Liver (tissue), 9 donors: Measurements from ENCODE around the gene ATP2B2. TPM values are rescaled to one million over a fixed set of nuclear protein-coding genes. Genes with fewer than 3 reads are reported as not detected.
"Not testable (repeated sequence)": the region's sequence is repeated elsewhere in the genome, so short reads cannot be mapped to it uniquely, and the experiment has no call there.

Source experiments
- DNase-seq: peaks from one replicate; pipeline ENCODE4 v3.0.0-alpha.2; 2017; ENCODE audit warnings: low spot score
- H3K27ac ChIP-seq, 2 donors: one replicate each; pipeline ENCODE4 v1.7.0; 2013; ENCODE audit warnings: inconsistent platforms in 2 of 2, low read length in 2 of 2, control low read depth in 1 of 2, low read depth in 1 of 2, mild to moderate bottlenecking in 1 of 2
- H3K27me3 ChIP-seq, 4 donors: one replicate each; pipeline versions ENCODE4 v1.6.1 to v1.7.0; 2013; ENCODE audit warnings: low read length in 3 of 4, inconsistent platforms in 1 of 4, mild to moderate bottlenecking in 1 of 4, moderate library complexity in 1 of 4; ENCODE audit not compliant: control insufficient read depth in 4 of 4, insufficient read depth in 4 of 4
- H3K36me3 ChIP-seq, 4 donors: one replicate each; pipeline versions ENCODE4 v1.6.1 to v1.7.0; 2013; ENCODE audit warnings: low read length in 3 of 4, mild to moderate bottlenecking in 3 of 4, low read depth in 1 of 4, moderate library complexity in 1 of 4; ENCODE audit not compliant: control insufficient read depth in 4 of 4, insufficient read depth in 3 of 4
- H3K4me1 ChIP-seq, 4 donors: one replicate each; pipeline versions ENCODE4 v1.6.1 to v1.7.0; 2013; ENCODE audit warnings: low read length in 3 of 4, mild to moderate bottlenecking in 3 of 4, moderate library complexity in 1 of 4; ENCODE audit not compliant: control insufficient read depth in 4 of 4, insufficient read depth in 4 of 4
- H3K4me3 ChIP-seq, 3 donors: one replicate each; pipeline versions ENCODE4 v1.6.1 to v1.7.0; 2013; ENCODE audit warnings: low read length in 3 of 3, control low read depth in 1 of 3, low read depth in 1 of 3, mild to moderate bottlenecking in 1 of 3
- H3K9ac ChIP-seq, 2 donors: one replicate each; pipeline ENCODE4 v1.7.0; 2013; ENCODE audit warnings: low read length in 2 of 2, mild to moderate bottlenecking in 2 of 2, moderate library complexity in 2 of 2, control low read depth in 1 of 2, low read depth in 1 of 2
- H3K9me3 ChIP-seq, 4 donors: one replicate each; pipeline versions ENCODE4 v1.6.1 to v1.7.0; 2013; ENCODE audit warnings: low read length in 3 of 4; ENCODE audit not compliant: control insufficient read depth in 4 of 4
- CTCF ChIP-seq: fragments of 150-350 bp; IDR thresholded peaks from 2 replicates; pipeline ENCODE4 v1.5.1; 2017; ENCODE audit warnings: improper control_type of control experiment, low read depth, low read length; ENCODE audit not compliant: missing input control
- FOXA1 ChIP-seq: IDR thresholded peaks from 2 replicates; pipeline ENCODE4 v1.6.1; 2016; ENCODE audit warnings: antibody characterized with exemption
- FOXA2 ChIP-seq: IDR thresholded peaks from 2 replicates; pipeline ENCODE4 v1.6.1; 2016; ENCODE audit warnings: antibody characterized with exemption
- GABPA ChIP-seq, 2 donors: IDR thresholded peaks in 1 of 2; conservative IDR thresholded peaks in 1 of 2; 2 replicates each; pipeline ENCODE4 v1.6.1; 2016; ENCODE audit warnings: antibody characterized with exemption in 2 of 2, mild to moderate bottlenecking in 1 of 2, moderate library complexity in 1 of 2
- HNF4A ChIP-seq, 2 donors: conservative IDR thresholded peaks; 2 replicates each; pipeline ENCODE4 v1.6.1; 2016; ENCODE audit warnings: antibody characterized with exemption in 2 of 2, mild to moderate bottlenecking in 2 of 2
- HNF4G ChIP-seq: IDR thresholded peaks from 2 replicates; pipeline ENCODE4 v1.6.1; 2016; ENCODE audit warnings: antibody characterized with exemption
- JUND ChIP-seq, 2 donors: IDR thresholded peaks; 2 replicates each; pipeline ENCODE4 v1.6.1; 2016; ENCODE audit warnings: antibody characterized with exemption in 2 of 2
- MAX ChIP-seq: IDR thresholded peaks from 2 replicates; pipeline ENCODE4 v1.6.1; 2016; ENCODE audit warnings: antibody characterized with exemption
- NR2F2 ChIP-seq: IDR thresholded peaks from 2 replicates; pipeline ENCODE4 v1.6.1; 2016; ENCODE audit warnings: antibody characterized with exemption
- RAD21 ChIP-seq, 2 donors: IDR thresholded peaks; 2 replicates each; pipeline ENCODE4 v1.6.1; 2016; ENCODE audit warnings: antibody characterized with exemption in 2 of 2, mild to moderate bottlenecking in 2 of 2
- REST ChIP-seq: IDR thresholded peaks from 2 replicates; pipeline ENCODE4 v1.6.1; 2016; ENCODE audit warnings: antibody characterized with exemption, mild to moderate bottlenecking
- RXRA ChIP-seq, 2 donors: IDR thresholded peaks; 2 replicates each; pipeline ENCODE4 v1.6.1; 2017 to 2018; ENCODE audit warnings: antibody characterized with exemption in 2 of 2, mild to moderate bottlenecking in 1 of 2
- SP1 ChIP-seq: IDR thresholded peaks from 2 replicates; pipeline ENCODE4 v1.6.1; 2018; ENCODE audit warnings: antibody characterized with exemption, mild to moderate bottlenecking
- TAF1 ChIP-seq: conservative IDR thresholded peaks from 2 replicates; pipeline ENCODE4 v1.6.1; 2016; ENCODE audit warnings: antibody characterized with exemption, mild to moderate bottlenecking
- YY1 ChIP-seq: IDR thresholded peaks from 2 replicates; pipeline ENCODE4 v1.6.1; 2016; ENCODE audit warnings: antibody characterized with exemption, mild to moderate bottlenecking
- ZBTB33 ChIP-seq: IDR thresholded peaks from 2 replicates; pipeline ENCODE4 v1.6.1; 2016; ENCODE audit warnings: antibody characterized with exemption
- WGBS: extraction: QIAGEN DNeasy Blood & Tissue Kit; methylation state at CpG from one replicate; pipeline ENCODE4 v1.1.7; 2013; 5-methylcytosine and 5-hydroxymethylcytosine counted together
- polyA plus RNA-seq, 2 donors: library from polyadenylated mRNA; stranded (reverse) in 1 of 2; unstranded in 1 of 2; fragments of 200-250 nt in 1 of 2; fragments of >200 nt in 1 of 2; fragmentation: Nextera tagmentation in 1 of 2; extraction: Ambion mirVana in 1 of 2; gene quantifications; one replicate each; pipeline versions ENCODE4 v1.2.1 to v1.2.3, GENCODE V29; 2013 to 2015
- total RNA-seq, 2 donors: library from RNA; depleted of rRNA; stranded (reverse); fragments of >200 nt; gene quantifications; one replicate each; pipeline ENCODE4 v1.2.3, GENCODE V29; 2014
- donor health status: healthy.
- donor health status: healthy.
- donor health status: healthy.
- donor health status: healthy.
- donor health status: healthy.

The ATP2B2 gene
- total and polyA plus RNA-seq, 4 donors = 10.4 to 27.8 (median 20.7) TPM

- Histone ChIP-seq H3K4me1 (no peaks in the 10 kb centered on the region), H3K27me3 (no peaks in the 10 kb centered on the region), H3K9me3 (peaks cover 0 to 4% (median under 1%) of the 10 kb centered on the region in 4 donors), H3K4me3 (no peak overlapping the region), H3K36me3 (no peaks in the 10 kb centered on the region), H3K27ac (no peak overlapping the region), H3K9ac (no peak overlapping the region)
- no peak for DNase-seq
- TF ChIP-seq REST = no peak
- TF ChIP-seq RXRA (IDR thresholded peaks at IDR 0.05) = no peak
- no peak for TF ChIP-seq SP1
- TF ChIP-seq FOXA2 = no peak
- TF ChIP-seq CTCF = no peak
- TF ChIP-seq TAF1 = no peak
- WGBS = 83% methylated on average over 5 of the region's 5 CpGs
Observed at GRCh38 chr3:10546181-10546624, 40.8 kb upstream of the ATP2B2 start.

GRCh38 chr3:10542518-10542917, 37.1 kb upstream of the ATP2B2 start:
- no peak for TF ChIP-seq TAF1
- TF ChIP-seq REST = no peak
- no peak for TF ChIP-seq JUND (IDR thresholded peaks at IDR 0.05)
- TF ChIP-seq HNF4A (conservative IDR thresholded peaks at IDR 0.05) = no peak
- TF ChIP-seq FOXA2 = no peak
- TF ChIP-seq MAX = no peak
- no peak for TF ChIP-seq NR2F2
- no peak for TF ChIP-seq FOXA1
- TF ChIP-seq GABPA (IDR thresholded peaks at IDR 0.05 in 1 of 2, conservative IDR thresholded peaks at IDR 0.05 in 1 of 2) = no peak
- TF ChIP-seq HNF4G = no peak
- no peak for TF ChIP-seq SP1
- TF ChIP-seq RXRA (IDR thresholded peaks at IDR 0.05) = no peak
- TF ChIP-seq YY1 = no peak
- TF ChIP-seq RAD21 (IDR thresholded peaks at IDR 0.05) = no peak
- TF ChIP-seq ZBTB33 = no peak
- H3K27ac ChIP-seq = no peak overlapping the region
- no peak for DNase-seq
- no peak overlapping the region for H3K9ac ChIP-seq
- 80% methylated on average over 2 of the region's 2 CpGs for WGBS
- no peak overlapping the region for H3K4me3 ChIP-seq
- peaks cover 0 to 7% (median under 1%) of the 10 kb centered on the region in 4 donors for H3K9me3 ChIP-seq
- no peaks in the 10 kb centered on the region for H3K27me3 ChIP-seq
- no peaks in the 10 kb centered on the region for H3K36me3 ChIP-seq
- no peaks in the 10 kb centered on the region for H3K4me1 ChIP-seq

GRCh38 chr3:10540347-10540746, 35.0 kb upstream of the ATP2B2 start:
- not testable (repeated sequence) for H3K36me3 ChIP-seq, H3K9me3 ChIP-seq, H3K9ac ChIP-seq, H3K27me3 ChIP-seq, H3K27ac ChIP-seq, H3K4me1 ChIP-seq, DNase-seq, H3K4me3 ChIP-seq
- WGBS = 82% methylated on average over 6 of the region's 6 CpGs
